HG02870 (cell line): ENCODE results near the gene CYP11A1.

Source experiments
- ATAC-seq: cut with Tn5 transposase; IDR thresholded peaks from one replicate; pipeline ENCODE4 v1.9.1; 2021; ENCODE audit warnings: mild to moderate bottlenecking, moderate library complexity; ENCODE audit not compliant: unreplicated experiment

Gene CYP11A1

DNA sequence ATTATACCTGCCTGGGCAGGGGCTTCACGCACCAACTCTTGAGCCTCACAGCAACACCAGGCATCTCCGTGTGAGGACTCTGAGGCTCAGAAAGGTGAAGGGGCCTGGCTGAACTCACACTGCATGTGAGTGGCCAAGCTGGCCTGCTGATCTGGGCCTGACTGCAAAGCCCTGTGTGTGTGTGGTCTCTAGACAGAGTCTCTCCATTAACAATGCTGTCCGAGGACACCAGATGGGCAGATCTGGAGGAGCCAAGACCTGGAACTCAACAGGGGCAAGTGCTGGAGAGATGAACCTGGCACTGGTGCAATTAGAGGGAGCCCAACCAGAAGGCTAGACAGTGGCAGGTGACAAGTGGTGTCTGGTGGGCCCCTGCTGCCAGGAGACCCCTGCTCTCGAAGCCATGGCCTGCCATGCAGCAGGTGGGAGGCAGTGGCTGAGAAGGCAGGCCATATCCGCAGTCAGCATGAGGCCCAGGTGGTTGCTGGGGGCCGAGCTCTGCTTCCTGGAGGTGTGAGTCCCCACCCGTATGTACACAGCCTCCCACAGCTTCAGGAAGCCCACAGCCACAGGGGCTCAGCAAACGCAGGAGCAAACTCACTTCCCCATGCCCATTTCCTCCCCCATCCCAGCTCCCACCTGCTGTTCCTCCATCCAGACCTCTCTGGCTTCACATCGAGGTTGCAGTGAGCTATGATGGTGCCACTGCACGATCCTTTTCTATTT lies 39.0 kb downstream of the CYP11A1 start:
- no peak for ATAC-seq

DNA sequence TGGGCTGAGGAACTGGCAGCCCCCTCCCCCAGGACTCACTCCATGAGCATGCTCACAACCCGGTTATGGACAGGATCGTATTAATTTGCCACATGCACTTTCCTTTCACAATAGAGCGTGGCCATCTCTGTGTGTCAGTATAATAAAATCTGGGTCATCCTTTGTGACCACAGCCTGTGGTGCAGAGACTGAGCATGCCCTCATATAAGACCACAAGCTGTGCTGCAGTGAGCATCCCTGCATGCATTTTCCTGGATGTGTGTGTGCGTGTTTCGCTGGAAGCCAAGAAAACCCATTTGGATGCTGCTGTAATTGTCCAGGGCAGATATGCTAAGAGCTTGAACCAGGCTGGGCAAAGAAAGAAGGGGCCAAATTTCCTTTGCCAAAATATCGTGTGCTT lies 39.7 kb downstream of the CYP11A1 start:
- ATAC-seq = no peak

DNA sequence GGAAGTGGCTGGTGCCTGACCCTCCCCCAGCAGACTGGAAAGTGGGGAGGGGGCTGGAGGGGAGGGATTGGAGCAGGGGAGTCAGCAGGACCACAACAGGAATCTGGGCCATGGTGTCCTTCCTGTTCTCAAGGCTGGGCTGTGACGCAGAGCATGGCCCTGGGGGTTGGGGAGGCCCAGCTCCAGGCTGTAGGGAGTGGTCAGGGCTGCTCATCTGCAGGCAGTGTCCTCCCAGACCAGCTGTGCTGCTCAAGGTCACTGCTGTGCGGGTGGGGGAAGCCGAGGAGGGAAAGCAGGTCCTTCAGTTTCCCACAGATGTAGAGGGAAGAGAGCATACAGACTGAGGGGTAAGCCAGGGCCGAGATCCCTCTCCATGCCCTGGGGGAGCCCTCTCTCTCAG lies 40.7 kb downstream of the CYP11A1 start:
- no peak for ATAC-seq

DNA sequence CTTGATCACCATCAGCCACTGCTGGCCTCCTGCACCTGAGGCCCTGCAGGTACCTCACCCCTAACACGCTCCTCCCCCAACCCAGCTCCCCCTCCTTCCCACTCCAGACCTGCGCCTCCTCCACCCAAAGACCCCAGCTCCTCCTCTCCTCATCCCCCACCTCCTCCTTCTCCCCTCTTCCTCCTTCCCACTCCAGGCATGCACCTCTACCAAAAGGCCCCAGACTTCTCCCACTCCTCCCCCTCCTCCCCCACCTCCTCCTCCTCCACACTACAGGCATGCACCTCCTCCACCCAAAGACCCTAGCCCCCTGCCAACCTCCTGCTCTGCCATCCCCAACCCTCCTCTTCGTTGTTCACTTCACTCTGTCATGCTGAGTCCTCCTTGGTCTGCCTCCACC lies 42.7 kb downstream of the CYP11A1 start:
- no peak for ATAC-seq

DNA sequence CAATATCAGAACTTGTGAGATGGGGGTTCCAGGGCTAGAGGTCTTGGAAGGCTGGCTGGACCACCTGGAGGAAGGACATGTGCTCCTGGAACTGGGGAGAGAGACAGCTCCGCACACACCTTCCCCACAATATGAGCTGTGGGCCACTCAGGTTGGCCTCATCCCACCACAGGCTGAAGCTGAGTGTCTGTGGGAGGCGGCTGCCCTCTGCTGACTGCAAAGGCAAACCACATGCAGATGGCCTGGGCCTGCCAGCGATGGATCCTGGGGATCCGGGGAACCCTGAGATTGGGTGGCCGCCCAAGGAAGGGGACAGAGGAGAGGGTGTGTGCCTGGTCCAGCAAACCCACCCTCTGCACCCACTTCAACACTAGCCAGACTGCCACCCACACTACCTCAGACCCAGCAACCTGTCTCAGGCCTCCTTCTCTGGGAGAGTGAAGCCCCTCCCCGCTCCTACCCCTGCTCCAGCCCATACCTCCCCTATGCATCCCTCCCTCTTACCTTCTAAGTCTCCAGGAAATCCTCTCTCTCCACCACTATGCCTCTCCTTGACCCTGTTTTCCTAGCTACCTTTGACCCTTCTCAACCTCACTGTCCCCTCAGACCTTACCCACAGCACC lies 44.8 kb downstream of the CYP11A1 start:
- no peak for ATAC-seq

DNA sequence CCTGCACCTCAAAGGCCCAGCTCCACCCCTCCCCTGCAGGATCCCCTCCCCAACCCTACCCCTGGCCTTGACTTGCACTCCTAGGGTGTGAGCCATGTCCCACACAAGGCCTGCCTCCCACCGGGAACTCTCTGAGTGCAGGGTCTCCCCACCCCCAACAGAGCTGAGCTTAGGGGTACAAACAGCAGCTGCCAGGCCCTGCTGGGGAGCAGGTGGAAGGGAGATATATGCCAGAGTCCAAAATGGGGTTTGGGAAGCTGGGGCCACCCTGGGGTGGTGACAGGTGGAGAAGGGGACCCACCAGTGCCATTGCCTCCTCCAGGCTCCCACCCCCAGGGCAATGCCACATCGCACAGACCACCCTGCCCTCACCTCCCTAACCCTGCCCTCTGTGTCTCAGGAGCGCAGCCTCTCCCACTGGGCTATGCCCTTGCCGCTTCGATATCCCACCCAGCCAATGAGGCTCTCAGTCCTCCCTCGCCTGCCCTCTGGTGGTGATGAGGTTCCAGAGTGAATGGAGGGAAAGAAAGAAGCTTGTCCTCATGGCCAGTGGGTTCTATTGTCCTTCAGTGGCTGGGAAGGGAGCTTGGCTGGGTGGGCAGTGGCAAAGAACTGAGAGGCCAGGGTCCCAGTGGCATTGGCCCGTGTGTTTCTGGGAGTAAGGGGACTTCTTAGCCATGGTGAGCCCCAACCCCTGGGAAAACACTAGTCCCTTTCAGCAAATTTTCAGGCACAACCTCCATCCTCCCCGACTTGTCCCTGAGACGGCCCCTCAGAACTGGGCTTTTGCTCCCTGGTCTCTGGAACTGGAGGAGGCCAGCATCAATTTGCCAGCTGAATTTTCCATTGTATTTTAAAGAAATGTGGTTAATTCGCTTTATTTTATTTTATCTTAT lies 46.8 kb downstream of the CYP11A1 start:
- ATAC-seq = no peak

DNA sequence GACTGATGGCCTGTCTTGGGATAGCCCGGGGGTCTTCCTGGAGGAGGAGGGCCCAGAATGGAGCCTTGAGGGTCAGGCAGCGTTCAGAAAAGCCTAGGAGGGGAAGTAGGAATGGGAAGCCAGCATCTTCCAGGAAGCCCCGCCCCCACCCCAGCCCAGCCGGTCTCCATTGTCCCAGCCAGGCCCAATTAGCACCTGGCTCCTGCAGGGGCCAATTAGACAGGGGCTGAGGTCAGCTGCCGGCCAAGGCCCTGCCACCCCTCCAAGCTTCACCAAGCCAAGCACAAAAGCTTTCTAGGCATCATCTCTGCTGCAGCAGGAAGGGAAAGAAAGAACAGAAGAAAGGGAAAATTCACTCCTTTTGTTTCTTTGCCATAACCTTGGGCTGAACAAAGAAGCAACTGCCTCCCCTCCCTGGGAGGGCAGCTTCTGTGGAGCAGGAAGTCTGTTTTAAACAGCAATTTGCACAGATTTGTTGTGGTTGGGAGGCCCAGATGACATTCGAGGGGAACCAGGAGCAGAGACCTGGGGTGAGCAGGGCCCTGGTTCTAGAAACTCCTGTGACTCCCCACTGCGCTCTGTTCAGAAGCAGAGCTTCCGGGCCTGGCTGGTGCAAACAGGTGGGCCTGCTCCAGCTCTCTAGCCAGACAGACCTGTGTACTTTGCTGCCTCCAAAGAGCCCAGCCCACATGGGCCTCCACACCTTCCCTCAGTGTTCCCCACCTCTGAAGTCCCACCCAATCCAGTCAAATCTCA lies 47.7 kb downstream of the CYP11A1 start:
- ATAC-seq = no peak

DNA sequence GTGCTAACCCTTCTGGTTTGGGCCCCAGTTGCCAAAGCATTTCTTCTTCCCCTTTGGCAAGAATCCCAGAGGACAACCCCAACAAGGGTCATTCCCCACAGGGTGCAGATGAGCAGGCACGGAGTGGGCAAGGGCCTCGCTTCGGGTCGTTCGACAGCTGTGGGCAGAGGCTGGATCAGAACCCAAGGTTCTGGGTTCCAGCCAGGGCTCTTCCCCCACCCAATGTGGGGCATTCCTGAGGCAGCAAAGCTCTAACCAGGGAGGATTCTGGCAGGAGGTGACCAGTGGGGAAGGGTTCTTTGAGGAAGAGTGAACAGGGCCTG lies 48.3 kb downstream of the CYP11A1 start:
- no peak for ATAC-seq

DNA sequence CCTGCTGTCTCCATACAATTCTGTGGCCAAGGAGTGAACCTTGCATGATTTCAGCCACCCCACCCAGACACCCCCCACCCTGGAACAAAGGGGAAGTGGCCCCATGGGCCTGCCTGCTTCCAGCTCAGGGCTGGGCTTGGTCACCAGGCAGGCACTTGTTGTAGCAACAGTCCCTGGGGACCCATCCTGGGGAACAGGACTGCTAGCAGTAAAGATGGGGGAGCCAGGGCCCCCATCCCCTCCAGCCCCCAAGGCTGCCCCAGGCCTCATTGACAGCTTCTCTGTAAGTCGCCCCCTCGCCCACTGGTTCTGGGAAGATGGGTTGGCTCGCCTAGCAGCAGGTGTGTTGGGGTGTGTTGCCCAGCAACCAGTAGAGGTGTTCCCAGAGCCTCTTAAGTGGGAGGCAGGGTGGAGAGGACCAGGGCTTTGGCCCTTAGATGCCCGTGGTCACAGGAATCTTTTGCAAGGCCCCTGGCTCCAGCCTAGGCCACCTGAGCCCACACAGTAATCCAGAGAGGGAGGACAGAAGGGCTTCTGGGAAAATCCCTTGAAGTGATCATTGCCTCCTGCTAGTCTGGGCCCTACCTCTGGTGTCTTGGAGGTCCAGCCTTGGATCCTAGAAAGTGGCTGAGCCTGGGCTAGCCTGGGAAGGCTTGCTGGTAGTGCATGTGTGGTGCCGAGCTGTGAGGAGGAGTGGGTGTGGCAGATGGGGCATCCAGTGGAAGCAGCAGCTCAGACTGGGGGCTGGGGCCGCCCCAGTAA lies 48.9 kb downstream of the CYP11A1 start:
- ATAC-seq = no peak

DNA sequence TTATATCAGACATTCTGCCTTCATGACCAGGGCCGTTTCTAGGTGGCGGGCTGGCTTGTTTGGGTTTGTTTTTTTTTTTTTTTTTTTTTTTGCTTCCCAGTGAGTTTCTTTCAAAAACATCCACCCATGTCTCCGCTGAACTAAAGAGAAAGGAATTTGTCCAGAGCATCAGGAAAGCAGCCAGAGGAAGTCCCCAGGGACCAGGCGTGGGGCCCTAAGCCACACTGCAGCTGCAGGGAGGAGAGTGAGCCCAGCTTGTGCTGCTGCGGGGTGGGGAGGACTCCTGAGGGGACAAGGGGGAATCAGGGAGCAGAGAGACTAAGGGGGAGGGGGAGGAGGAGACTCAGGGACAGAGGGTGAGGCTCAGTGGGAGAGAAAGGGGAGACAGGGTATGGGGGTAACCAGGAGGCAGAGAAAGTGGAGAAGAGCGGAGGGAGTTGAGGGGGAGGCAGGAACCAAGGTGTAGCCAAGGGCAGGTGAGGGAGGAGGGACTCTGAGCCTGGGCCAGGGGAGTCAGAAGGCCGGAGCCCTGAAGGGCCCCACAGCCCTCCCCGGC lies 49.5 kb downstream of the CYP11A1 start:
- ATAC-seq = no peak

DNA sequence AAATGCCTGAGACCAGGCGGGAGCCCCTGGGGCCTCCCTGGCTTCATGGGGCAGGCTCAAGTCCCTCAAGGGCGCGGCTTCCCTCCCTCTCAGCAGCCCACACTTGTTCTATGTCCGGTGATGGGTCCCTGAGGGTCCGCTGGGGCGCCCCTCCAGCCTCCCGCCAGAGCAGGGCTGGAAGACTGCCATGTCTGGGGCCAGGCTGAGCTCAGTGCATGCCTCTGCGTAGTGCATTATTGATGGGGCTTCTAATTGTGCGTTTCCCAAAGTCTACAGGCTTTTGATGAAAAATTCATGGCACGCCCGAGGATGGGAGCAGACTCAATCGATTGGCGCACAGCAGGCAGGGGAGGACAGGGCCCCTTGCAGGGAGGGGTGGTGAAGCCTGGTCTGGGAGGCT lies 51.3 kb downstream of the CYP11A1 start:
- ATAC-seq = no peak

DNA sequence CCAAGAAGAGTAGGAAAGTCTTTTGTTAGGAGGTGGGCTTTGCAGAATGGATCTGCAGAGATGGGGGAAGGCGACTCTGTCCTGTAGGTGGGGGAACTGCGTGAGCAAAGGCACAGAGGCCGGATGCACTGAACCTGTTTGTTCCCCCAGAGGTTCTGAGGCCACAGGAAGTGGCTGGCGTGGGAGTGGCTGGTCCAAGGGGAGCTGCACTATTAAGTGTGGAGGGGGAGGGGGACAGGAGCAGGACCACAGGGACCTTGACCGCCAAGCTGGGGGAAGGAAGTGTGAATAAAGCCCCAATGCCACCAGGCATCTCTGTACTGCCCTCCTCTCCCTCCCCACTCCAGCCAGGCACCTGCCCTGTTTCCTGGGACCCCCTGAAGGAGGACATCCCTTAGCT lies 51.8 kb downstream of the CYP11A1 start:
- no peak for ATAC-seq

DNA sequence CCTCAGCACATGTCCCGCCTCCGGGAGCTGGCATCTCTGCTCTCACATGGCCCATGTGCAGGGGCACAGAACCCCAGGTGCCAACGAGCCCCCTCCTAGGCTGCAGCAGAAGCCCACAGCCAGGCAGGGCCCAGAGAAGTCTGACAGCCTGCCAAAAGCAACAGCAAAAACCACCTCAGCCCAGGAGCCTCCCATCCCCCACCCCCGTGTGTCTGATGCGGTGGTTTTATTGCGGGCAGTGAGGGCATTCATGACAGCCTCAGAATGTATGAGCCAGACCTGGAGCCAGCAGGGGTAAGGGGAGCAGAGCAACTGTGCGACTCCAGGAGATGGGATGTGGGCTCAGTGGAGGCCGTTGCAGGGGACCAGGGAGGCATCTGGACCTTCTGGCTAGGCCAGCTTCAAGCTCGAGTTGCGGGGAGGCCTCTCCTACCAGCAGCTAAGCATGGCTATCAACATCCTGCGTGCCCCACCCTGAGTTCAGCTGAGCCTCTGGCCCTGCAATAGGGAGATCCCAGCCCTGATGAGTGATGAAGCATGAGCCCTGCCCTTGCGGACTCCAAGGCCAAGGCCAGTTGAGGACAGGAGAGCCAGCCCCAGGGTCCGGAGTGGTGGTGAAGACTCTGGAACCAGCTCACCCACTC lies 52.5 kb downstream of the CYP11A1 start:
- ATAC-seq = no peak

DNA sequence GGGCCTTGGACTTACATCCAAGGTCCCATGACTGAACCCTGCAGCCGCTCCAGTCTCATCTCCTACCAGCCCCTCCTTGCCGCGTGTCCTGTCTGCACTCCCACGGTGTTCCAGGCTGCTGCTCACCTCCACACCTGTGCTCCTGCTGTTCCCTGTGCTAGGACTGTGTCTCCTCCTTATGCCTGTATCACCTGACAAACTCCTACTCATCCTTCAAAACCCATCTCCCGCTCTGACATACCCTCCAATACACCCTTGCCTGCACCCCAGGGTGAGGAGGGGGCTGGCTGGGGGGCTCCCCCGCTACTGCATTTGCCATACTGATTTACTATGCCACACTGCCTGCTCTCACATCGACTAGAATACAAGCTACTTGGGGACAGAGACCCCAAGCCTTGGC lies 53.6 kb downstream of the CYP11A1 start:
- ATAC-seq = no peak

DNA sequence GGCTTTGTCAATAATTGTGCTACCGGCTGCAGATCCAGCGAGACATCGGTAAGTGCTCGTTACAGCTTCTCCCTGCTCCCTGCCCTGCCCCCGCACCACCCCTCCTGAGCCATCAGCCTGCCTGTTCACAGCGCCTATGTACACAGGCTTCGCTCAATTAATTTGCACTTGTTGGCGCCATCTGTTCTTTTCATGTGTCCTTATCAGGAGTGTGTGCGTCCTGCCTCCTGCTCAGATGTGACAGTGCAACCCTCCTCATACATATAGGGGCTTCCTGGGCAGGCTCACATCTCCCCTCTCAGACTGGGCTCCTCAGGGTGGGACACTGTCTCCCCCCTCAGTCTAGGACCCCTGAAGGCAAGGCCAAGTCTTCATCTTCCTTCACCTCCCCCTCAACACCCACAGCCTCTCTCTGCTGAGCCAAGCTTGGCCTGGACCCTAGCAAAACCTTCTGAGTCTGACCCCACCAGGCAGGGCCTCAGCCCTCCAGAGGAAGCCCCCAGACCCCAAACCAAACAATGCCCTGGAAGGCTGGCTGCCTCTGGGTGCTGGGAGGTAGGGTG lies 54.9 kb downstream of the CYP11A1 start:
- ATAC-seq = no peak

DNA sequence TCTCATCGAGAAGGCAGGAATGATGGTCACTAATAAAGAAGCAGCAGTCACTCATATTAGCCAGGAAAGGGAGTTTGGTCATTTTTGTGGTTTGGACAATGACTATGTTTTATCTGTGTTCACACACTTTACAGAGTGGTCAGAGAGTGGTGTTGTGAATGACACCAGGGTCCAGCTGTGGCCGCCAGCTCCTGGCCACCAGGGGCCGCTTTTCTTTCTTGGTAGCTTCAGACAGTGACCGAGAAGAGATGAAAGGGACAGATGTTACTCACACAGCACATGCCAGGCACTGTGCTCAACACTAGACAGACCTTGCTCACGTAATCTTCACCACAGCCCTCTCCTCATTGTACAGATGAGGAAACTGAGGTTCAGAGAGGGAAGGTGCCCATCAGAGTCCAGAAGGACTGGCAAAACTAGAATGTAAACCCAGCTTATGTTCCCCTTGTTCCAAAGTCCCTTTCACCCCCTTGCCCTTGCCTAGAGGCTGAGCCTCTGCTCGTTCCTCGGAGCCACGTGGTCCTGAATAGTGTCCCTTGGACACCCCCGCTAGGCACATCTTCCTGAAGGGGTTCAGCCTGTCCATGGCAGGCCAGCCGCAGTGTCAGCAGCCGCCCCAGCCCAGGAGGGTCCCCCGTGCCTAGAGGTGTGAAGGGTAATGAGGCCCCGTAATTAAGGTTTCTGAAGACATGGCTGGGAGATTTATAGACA lies 55.6 kb downstream of the CYP11A1 start:
- no peak for ATAC-seq

DNA sequence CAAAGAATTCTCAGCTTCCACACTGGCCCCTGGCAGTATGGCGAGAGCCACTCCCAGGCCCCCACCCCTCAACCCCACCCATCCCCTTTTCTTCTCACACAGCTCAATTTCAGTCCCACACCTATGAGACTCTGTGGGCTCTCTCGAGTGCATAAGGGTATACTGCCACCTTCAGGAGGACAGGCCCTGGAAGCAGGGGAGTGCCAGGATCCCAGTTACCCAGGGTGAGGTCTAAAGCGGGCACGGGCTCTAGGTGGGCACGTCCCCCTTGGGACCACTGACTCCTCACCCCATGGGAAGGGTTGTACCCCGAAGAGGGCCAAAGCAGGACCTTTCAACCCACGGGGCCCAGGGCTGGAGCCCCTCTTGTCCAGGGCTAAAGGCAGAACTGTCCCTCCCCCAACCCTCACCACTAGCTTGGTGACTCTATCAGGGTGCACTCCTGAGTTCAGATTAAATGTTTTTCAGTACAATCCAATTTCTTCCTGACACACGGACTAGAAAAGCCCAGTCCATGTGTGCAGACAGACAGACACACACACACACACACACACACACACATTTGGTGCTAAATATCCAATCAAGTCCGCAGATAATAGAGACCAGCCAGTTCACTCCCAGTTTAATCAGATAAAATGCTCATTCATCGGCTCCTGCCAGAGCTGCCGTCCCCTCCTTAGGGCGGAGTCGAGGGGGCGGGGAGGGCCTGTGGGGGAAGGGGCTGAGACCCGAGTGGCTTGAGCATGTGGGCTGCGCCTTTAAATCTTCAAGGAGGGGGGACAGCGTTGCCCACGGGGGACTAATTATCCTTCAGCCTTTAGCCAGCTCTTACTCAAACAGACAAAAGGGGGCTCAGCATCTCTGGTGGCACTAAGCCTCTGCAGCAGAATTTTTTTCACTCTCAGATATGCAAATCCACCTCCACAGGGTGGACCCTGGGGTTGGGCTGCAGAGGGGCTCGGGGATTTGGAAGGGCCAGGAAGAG lies 59.3 kb downstream of the CYP11A1 start:
- ATAC-seq = no peak

DNA sequence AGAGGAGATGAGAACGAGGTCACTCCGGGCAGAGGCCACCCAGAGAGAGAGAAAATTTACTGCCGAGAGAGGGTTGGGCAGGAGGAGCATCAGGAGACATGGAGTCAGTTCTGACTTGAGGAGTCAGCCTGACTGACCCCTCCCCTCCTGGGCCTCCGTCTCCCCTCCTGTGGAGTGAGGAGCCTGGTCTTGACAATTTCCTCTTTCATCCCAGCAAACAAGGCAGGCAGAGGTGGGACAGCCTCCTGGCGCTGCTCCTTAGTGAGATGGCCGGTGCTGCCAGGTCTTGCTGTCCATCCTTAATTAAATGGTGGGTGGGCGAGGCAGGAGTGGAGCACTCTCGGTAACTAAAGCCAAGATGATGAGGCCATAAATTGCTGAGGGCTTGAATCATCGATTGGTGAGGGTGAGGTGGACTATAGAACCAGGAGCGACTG lies 60.6 kb downstream of the CYP11A1 start:
- no peak for ATAC-seq
